ENCODE measurements around the gene ITK.
"Not testable (repeated sequence)": the region's sequence is repeated elsewhere in the genome, so short reads cannot be mapped to it uniquely, and the experiment has no call there.

ITK gene

DNA sequence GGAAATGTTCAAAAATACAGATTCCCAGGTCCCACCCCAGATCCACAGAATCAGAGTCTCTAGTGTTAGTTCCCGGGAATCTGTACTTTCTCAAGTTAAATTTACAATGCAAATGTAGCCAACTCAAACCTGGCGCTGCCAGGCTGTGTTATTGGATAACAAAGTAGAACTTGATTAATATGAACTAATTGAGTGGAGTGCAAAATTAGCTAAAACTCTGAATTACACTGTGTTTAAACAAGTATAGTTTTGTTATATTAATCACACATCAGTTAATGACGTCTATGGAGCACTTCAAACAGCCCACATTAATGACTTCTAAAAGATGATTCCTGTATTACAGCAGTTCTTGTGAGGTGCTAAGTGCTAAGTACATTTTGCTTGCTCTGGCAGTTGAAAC lies 52.9 kb downstream of the ITK start:
- no peak for TF ChIP-seq CTCF (conservative IDR thresholded peaks at IDR 0.05; ENCODE audit: low read depth, low read length)
- Histone ChIP-seq H3K4me1 (ENCODE audit: low read depth, poor library complexity, severe bottlenecking) (no peaks in the 10 kb centered on the region), H3K36me3 (ENCODE audit: insufficient read depth) (no peaks in the 10 kb centered on the region), H3K9ac (no peak overlapping the region), H3K79me2 (ENCODE audit: insufficient read depth, low read depth) (no peaks in the 10 kb centered on the region), H3K27me3 (ENCODE audit: insufficient read depth, low read depth) (no peaks in the 10 kb centered on the region), H3K4me3 (IDR thresholded peaks at IDR 0.05; ENCODE audit: insufficient read depth, low read depth, low read length) (no peak overlapping the region), H4K20me1 (ENCODE audit: insufficient read depth) (no peaks in the 10 kb centered on the region), H3K4me2 (no peak overlapping the region), H2AFZ (ENCODE audit: low read depth) (no peak overlapping the region), H3K27ac (no peak overlapping the region)

DNA sequence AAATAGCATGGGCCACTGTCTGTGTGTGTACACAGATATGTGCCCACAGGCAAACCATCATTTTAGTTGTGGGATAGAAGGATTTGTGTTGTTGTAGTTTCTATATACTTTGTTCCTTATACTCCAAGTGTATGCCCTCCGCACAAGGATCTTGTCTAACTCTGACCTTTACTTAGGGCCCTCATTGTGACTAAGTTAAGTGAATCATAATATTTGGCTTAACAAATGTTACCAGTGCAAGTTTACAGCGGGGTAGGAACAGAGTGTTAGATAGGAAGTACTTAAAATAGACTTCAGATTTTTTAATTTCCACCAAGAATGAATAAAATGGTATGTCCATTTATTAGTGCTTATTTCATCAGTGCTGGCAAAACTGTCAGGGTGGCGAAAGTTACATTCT lies 55.8 kb downstream of the ITK start:
- no peaks in the 10 kb centered on the region for H4K20me1 ChIP-seq (ENCODE audit: insufficient read depth)
- no peak overlapping the region for H3K9ac ChIP-seq
- H3K27ac ChIP-seq = no peak overlapping the region
- H3K4me2 ChIP-seq = no peak overlapping the region
- H3K4me1 ChIP-seq (ENCODE audit: low read depth, poor library complexity, severe bottlenecking) = no peaks in the 10 kb centered on the region
- H3K4me3 ChIP-seq (IDR thresholded peaks at IDR 0.05; ENCODE audit: insufficient read depth, low read depth, low read length) = no peak overlapping the region
- H3K79me2 ChIP-seq (ENCODE audit: insufficient read depth, low read depth) = no peaks in the 10 kb centered on the region
- H3K27me3 ChIP-seq (ENCODE audit: insufficient read depth, low read depth) = no peaks in the 10 kb centered on the region
- H3K36me3 ChIP-seq (ENCODE audit: insufficient read depth) = no peaks in the 10 kb centered on the region
- H2AFZ ChIP-seq (ENCODE audit: low read depth) = no peak overlapping the region
- TF ChIP-seq CTCF (conservative IDR thresholded peaks at IDR 0.05; ENCODE audit: low read depth, low read length) = no peak

- no peak overlapping the region for H3K27ac ChIP-seq
- no peaks in the 10 kb centered on the region for H3K4me1 ChIP-seq (ENCODE audit: low read depth, poor library complexity, severe bottlenecking)
- TF ChIP-seq CTCF (conservative IDR thresholded peaks at IDR 0.05; ENCODE audit: low read depth, low read length) = no peak
- H3K27me3 ChIP-seq (ENCODE audit: insufficient read depth, low read depth) = no peaks in the 10 kb centered on the region
- no peak overlapping the region for H2AFZ ChIP-seq (ENCODE audit: low read depth)
- no peaks in the 10 kb centered on the region for H3K79me2 ChIP-seq (ENCODE audit: insufficient read depth, low read depth)
- no peak overlapping the region for H3K4me3 ChIP-seq (IDR thresholded peaks at IDR 0.05; ENCODE audit: insufficient read depth, low read depth, low read length)
- no peak overlapping the region for H3K4me2 ChIP-seq
- no peak overlapping the region for H3K9ac ChIP-seq
- no peaks in the 10 kb centered on the region for H3K36me3 ChIP-seq (ENCODE audit: insufficient read depth)
- no peaks in the 10 kb centered on the region for H4K20me1 ChIP-seq (ENCODE audit: insufficient read depth)
Measured at GRCh38 chr5:157241483-157241882, 60.8 kb downstream of the ITK start.

DNA sequence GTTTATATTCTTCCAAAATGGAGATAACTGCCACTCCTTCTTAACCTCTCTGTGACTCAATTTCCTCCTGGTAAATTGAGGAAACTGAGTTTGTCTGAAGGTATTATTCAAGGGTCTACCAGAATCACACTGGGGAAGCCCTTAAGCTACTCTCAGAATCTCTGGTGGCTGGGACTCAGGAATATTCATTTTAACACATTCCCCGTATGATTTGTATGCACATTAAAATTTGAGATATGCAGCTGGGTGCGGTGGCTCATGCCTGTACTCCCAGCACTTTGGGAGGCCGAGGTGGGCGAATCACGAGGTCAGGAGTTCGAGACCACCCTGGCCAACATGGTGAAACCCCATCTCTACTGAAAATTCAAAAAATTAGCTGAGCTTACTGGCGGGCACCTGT lies 64.1 kb downstream of the ITK start:
- H3K4me1 ChIP-seq (ENCODE audit: low read depth, poor library complexity, severe bottlenecking); H3K4me3 ChIP-seq (IDR thresholded peaks at IDR 0.05; ENCODE audit: insufficient read depth, low read depth, low read length); H3K27me3 ChIP-seq (ENCODE audit: insufficient read depth, low read depth); H3K27ac ChIP-seq; H2AFZ ChIP-seq (ENCODE audit: low read depth); H3K4me2 ChIP-seq; H3K36me3 ChIP-seq (ENCODE audit: insufficient read depth); H3K79me2 ChIP-seq (ENCODE audit: insufficient read depth, low read depth); H3K9ac ChIP-seq; H4K20me1 ChIP-seq (ENCODE audit: insufficient read depth): not testable (repeated sequence)

DNA sequence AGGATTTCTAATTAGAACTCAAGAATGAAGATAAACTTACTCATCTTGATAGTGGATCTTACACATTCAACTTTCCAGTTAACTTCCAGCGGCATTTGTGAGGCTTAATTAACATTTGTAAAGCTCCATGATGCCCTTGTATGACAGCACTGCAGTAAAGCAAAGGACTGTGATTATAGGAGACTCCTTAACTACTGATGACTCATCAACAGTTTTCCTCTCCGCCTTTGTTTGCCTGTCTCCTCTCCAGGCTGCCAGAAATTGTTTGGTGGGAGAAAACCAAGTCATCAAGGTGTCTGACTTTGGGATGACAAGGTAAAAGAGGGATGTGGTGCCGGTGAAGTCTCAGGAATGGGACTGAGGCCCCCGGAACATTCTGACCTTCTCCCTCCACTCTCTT lies 64.8 kb downstream of the ITK start:
- TF ChIP-seq CTCF (conservative IDR thresholded peaks at IDR 0.05; ENCODE audit: low read depth, low read length) = no peak
- no peaks in the 10 kb centered on the region for H3K27me3 ChIP-seq (ENCODE audit: insufficient read depth, low read depth)
- no peak overlapping the region for H2AFZ ChIP-seq (ENCODE audit: low read depth)
- no peak overlapping the region for H3K9ac ChIP-seq
- no peaks in the 10 kb centered on the region for H3K36me3 ChIP-seq (ENCODE audit: insufficient read depth)
- H3K4me1 ChIP-seq (ENCODE audit: low read depth, poor library complexity, severe bottlenecking) = no peaks in the 10 kb centered on the region
- no peak overlapping the region for H3K4me2 ChIP-seq
- no peaks in the 10 kb centered on the region for H3K79me2 ChIP-seq (ENCODE audit: insufficient read depth, low read depth)
- H4K20me1 ChIP-seq (ENCODE audit: insufficient read depth) = no peaks in the 10 kb centered on the region
- no peak overlapping the region for H3K4me3 ChIP-seq (IDR thresholded peaks at IDR 0.05; ENCODE audit: insufficient read depth, low read depth, low read length)
- no peak overlapping the region for H3K27ac ChIP-seq
